SK-N-SH (cell line): ENCODE results near the gene ENKD1.

ENCODE experiments used
- CTCF ChIP-seq: fragments of 200-600 bp; sonication (generic); IDR thresholded peaks from 2 replicates; pipeline ENCODE4 v1.6.1; 2017; ENCODE audit warnings: antibody characterized with exemption, mild to moderate bottlenecking, moderate library complexity
- EP300 ChIP-seq, 2 experiments: IDR thresholded peaks; 2 replicates each; pipeline versions ENCODE4 v1.4.0 to v1.6.1; 2012; ENCODE audit warnings: borderline replicate concordance in 1 of 2, low read depth in 1 of 2, low read length in 1 of 2
- FOXM1 ChIP-seq: IDR thresholded peaks from 2 replicates; pipeline ENCODE4 v1.4.0; 2012; ENCODE audit warnings: low read depth, mild to moderate bottlenecking
- GABPA ChIP-seq: IDR thresholded peaks from 2 replicates; pipeline ENCODE4 v1.4.0; 2012; ENCODE audit warnings: low read depth, mild to moderate bottlenecking
- MAX ChIP-seq: IDR thresholded peaks from 2 replicates; pipeline ENCODE4 v1.4.0; 2012; ENCODE audit warnings: low read depth
- MXI1 ChIP-seq: IDR thresholded peaks from 2 replicates; pipeline ENCODE4 v1.6.1; 2012; ENCODE audit warnings: mild to moderate bottlenecking, low read depth, low read length, improper control_type of control experiment
- RAD21 ChIP-seq: IDR thresholded peaks from 2 replicates; pipeline ENCODE4 v1.6.1; 2012; ENCODE audit warnings: mild to moderate bottlenecking, low read length
- TEAD4 ChIP-seq: IDR thresholded peaks from 2 replicates; pipeline ENCODE4 v1.4.0; 2012; ENCODE audit warnings: mild to moderate bottlenecking, borderline replicate concordance; ENCODE audit not compliant: insufficient read depth
- USF2 ChIP-seq: fragments of 150-350 bp; IDR thresholded peaks from 2 replicates; pipeline ENCODE4 v1.6.1; 2017; ENCODE audit warnings: antibody characterized with exemption, low read length, low read depth, borderline replicate concordance

GRCh38 chr16:67647681-67648080, 18.9 kb downstream of the ENKD1 start:
- no peak for TF ChIP-seq EP300 (IDR thresholded peaks at IDR 0.05; ENCODE audit: borderline replicate concordance in 1 of 2, low read depth in 1 of 2, low read length in 1 of 2)
- no peak for TF ChIP-seq RAD21
- TF ChIP-seq MAX, result no peak
- TF ChIP-seq CTCF, result no peak
- TF ChIP-seq GABPA, result no peak
- TF ChIP-seq USF2, result no peak
- no peak for TF ChIP-seq TEAD4
- TF ChIP-seq MXI1, result no peak
- no peak for TF ChIP-seq FOXM1
